SKM-1 (cell line): Measurements from ENCODE around the gene ACO2.
"Not testable (repeated sequence)": the region's sequence is repeated elsewhere in the genome, so short reads cannot be mapped to it uniquely, and the experiment has no call there.

ENCODE experiments used
- DNase-seq: peaks from one replicate; lab custom pipeline; 2025; ENCODE audit not compliant: unreplicated experiment; lab: John Stamatoyannopoulos, UW

Gene ACO2

DNA sequence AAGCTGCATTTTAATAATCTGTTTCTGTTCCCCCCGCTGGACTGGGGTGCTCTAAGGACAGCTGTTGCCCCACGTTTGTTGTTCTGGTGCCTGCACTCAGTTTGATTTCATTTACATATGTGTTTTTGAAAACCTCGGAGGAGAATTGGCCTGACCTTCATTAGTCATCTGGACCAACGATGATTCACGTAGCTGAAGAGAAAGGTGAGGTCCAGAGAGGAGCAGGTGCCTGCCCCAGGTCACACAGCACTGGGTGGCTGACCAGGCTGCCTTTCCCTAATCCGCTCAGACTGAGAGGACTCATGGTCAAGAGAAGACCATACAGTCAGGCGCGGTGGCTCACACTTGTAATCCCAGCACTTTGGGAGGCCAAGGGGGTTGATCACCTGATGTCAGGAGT, 95.6 kb downstream of the ACO2 start:
- no peak for DNase-seq

DNA sequence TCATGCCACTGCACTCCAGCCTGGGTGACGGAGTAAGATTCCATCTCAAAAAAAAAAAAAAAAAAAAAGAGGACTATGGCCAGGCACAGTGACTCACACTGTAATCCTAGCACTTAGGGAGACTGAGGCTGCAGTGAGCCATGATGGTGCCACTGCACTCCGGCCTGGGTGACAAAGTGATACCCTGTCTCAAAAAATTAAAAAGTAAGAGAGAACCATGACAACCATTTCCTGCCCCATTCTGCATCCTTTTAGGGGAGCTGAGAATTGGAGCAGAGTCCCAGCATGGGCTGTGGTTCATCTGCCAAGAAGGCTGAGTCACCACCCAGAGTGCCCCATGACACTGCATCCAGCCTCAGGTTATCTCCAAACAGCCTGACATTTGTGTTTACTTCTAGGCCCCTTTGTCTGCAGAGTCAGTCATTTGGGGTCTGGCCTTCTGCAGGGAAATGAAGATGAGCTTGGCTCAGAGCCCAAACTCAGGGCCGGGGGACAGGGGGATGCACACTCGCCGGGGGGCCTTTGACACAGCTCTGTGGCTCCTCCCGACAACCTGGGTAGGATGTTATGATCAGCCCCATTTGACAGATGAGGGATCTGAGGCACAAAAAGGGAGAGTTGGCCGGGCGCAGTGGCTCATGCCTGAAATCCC, 96.6 kb downstream of the ACO2 start:
- no peak for DNase-seq

DNA sequence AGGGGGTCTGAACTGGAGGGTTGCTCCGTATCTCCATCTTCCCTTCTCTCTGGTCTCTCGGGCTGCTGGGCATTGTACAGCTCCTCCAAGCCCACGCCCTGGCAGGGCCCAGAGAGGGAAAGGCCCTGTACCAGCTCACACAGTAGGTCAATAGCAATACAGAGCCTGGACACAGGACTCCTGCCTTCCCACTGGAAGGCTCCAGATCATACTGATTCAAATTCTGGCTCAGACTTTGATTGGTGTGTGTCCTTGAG, 98.5 kb downstream of the ACO2 start:
- no peak for DNase-seq

DNA sequence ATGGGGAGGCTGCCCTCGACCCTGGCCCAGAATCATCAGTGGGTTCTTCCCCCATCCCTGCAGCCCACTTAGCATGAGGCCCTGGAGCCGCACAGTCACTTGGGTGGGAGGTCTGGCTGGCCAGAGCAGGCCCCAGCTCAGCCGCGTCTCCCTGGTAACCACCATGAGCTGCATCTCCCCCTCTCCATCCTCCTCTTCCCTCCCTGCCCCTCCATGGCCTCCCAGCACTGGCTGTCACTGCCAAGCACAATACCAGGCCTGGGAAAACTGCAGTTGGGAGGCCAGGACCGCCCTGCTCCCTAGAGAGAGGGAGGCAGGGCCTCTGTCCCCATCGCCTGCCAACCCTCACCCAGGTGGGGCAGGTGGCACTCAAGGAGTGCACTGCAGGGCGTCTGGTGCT, 99.9 kb downstream of the ACO2 start:
- no peak for DNase-seq

DNA sequence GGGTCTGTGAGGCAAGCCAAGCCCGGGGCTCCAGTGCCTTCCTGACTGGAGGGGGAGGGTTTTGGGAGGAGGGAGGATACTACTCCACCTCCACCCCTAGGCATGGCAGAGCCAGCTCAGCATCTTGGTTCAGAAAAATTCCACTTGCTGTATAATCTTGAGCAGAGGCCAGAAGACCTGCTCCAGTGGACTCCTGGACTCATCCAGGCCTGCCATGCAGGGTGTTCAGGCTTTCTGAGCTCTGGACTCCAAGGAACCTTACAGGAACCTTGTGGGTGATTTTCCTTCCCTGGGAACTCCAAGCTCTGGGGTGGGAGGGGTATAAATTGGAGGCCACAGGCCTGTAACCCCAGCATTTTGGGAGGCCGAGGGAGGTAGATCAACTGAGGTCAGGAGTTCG, 101.3 kb downstream of the ACO2 start:
- no peak for DNase-seq

DNA sequence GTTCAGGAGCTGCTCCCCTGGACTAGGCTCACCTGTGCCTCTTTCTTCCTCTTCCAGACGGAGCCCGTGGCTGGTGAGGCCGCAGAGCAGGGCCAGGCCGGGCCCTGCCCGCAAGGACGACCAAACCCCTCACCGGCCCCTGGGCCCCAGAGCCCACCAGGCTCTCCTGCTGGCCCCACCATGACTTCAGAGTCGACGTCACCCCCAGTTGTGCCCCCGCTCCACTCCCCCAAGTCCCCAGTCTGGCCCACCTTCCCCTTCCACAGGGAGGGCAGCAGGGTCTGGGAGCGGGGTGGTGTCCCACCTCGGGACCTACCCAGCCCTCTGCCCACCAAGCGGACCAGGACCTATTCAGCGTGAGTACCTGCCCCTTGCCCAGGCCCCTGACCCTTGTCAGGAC, 102.9 kb downstream of the ACO2 start:
- DNase-seq = no peak

DNA sequence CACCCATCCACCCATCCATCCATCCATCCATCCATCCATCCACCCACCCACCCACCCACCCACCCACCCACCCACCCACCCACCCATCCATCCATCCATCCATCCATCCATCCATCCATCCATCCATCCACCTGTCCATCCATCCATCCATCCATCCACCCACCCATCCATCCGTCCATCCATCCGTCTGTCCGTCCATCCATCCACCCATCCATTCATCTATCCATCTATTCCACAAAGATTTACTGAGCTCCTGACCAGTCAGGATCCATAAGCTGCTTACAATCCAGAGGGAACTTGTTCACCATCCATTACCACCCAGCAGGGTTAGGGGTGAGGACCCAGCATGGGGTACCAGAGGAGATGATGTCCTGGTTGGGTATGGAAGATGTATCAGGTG, 103.4 kb downstream of the ACO2 start:
- not testable (repeated sequence) for DNase-seq

DNA sequence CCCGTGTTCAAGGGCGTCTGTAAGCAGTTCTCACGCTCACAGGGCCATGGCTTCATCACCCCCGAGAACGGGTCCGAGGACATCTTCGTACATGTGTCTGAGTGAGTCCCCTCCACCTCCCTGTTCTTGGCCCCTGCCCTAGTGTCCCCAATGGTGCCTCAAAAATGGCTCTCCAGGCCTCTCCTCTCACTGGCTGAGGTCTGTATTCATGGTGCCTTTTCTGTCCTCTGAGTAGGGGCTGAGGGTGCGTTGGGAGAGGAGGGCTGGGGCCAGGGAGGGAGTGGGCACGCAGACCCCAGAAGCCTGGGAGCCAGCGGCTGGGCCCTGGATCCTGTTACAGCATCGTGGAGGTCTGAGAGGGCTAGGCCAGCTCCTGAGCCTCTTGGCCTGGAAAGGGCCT, 104.8 kb downstream of the ACO2 start:
- DNase-seq = no peak

DNA sequence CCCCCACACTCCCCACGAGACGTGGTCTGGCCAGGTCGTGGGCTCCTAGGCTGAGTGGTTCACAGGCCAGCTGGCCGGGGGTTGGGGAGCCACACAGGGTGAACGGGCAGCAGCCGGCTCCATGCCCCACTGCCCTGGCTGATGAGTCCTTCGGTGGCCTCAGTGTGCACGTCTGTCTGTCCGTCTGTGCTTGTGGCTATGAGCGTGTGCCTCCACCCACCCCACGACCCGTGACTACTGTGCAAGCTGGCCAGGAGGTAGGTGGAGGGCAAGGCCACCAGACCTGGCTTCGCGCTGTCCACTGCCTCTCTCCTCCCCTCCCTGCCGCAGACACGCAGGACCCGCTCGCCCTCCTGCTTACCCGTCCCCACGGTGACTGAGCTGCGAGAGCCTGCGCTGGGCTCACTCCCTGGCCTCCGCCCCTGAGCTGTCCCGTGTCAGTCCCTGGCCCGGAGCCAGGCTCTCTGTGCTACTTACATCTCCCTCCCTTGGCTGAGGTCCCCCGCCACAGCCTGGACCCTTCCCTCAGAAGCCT, 106.0 kb downstream of the ACO2 start:
- no peak for DNase-seq

DNA sequence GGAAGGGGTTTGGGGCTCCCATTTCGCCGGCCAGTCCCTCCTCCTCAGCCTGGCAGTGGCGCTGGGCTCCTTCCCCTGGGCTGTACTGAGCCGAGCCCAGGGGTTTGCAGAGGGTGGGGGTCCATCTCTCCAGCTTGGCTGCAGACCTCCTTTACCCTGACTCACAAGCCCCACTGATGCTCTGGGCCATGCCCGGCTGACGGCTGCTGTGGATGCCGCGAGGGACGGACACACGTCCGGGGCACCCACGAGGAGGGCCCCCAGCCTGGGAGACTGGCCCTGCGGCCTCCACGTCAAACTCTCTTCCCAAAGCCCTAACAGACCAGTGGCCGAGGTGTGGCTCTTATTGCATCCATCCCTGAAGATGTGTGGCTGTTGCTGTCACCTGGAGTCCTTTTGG, 106.6 kb downstream of the ACO2 start:
- DNase-seq = no peak

DNA sequence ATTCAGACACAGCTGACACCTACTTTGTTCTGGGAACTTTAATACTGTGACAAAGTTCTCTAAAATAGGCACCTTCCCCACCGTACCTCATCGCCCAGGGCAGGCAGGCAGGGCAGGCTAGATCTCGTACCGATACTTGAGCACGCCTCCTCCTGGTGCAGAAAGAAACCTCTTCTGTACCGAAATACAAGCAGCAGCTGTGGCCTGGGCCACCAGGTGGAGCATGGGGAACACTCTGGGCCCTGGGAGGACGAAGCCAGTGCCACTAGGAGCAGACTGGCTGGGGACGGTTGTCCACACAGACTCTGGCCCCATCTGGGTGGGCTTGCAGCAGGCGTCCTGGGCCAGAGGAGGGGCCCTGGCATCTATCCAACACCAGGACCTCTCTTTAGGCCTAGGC, 108.0 kb downstream of the ACO2 start:
- peak; percentile 37 for DNase-seq

DNA sequence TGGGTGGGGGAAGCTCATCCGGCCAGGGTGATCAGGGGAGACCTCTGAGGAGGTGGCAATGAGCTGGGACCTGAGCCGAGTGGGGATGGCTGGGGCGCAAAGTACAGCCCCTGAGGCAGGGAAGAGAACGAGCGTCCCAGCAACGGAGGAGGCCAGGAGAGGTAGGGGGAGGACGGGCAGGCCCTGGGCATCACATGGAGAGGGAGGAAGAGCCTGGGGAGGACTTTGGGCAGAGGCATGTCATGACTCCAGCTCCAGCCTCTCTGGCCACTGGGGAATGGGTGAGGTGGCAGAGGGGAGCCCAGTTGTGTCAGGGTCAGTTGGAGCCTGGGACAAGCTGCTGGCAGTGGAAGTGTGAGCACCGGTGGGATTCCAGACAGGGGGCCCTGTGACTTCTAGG, 109.2 kb downstream of the ACO2 start:
- no peak for DNase-seq
